ENCODE measurements around the gene ITPR1. TPM values are rescaled to one million over a fixed set of nuclear protein-coding genes. Genes with fewer than 3 reads are reported as not detected.
A peak's percentile ranks its signal among the peaks of the same experiment; 100 is the strongest.

The ITPR1 gene
- total and polyA plus RNA-seq, 3 donors from 2014 or later: 26.5 to 129 (median 59.7) TPM

DNA sequence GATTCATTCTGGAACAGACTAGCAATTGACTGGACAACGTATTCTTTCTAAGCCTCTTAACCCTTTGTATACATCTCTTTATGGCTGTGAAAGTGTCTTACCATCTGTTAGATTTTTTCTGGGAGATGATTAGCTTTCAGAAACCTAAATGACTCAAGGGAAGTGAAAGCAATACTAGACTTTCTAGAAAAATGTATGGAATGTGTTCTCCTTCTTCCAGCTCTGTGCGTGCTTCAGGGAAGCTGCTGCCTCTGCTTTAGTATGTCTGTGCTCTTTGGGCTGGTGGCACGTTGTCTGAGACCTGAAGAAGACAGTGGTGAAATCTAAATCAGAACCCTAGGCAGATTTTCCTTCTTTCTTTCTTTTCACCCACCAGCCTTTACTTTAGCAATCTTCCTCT, 89.5 kb downstream of the ITPR1 start:
- TF ChIP-seq POLR2A (IDR thresholded peaks at IDR 0.05): no peak
- TF ChIP-seq, protein P1, sequence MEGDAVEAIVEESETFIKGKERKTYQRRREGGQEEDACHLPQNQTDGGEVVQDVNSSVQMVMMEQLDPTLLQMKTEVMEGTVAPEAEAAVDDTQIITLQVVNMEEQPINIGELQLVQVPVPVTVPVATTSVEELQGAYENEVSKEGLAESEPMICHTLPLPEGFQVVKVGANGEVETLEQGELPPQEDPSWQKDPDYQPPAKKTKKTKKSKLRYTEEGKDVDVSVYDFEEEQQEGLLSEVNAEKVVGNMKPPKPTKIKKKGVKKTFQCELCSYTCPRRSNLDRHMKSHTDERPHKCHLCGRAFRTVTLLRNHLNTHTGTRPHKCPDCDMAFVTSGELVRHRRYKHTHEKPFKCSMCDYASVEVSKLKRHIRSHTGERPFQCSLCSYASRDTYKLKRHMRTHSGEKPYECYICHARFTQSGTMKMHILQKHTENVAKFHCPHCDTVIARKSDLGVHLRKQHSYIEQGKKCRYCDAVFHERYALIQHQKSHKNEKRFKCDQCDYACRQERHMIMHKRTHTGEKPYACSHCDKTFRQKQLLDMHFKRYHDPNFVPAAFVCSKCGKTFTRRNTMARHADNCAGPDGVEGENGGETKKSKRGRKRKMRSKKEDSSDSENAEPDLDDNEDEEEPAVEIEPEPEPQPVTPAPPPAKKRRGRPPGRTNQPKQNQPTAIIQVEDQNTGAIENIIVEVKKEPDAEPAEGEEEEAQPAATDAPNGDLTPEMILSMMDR (IDR thresholded peaks at IDR 0.05): no peak
- no peaks in the 10 kb centered on the region for H3K36me3 ChIP-seq (ENCODE audit: low read depth, missing control alignments)
- WGBS, 2 donors: 39 to 50% methylated on average over 3 of the region's 3 CpGs
- H3K4me3 ChIP-seq: no peak overlapping the region
- intact Hi-C loops (cut with DNase I; ENCODE audit: low total_unique reads): no loop called here
- no peaks in the 10 kb centered on the region for H3K9me3 ChIP-seq
- no peaks in the 10 kb centered on the region for H3K27me3 ChIP-seq
- DNase-seq: no peak
- H3K27ac ChIP-seq: peak overlapping the region; percentile 75 to 86
- peaks cover 47% of the 10 kb centered on the region for H3K4me1 ChIP-seq

DNA sequence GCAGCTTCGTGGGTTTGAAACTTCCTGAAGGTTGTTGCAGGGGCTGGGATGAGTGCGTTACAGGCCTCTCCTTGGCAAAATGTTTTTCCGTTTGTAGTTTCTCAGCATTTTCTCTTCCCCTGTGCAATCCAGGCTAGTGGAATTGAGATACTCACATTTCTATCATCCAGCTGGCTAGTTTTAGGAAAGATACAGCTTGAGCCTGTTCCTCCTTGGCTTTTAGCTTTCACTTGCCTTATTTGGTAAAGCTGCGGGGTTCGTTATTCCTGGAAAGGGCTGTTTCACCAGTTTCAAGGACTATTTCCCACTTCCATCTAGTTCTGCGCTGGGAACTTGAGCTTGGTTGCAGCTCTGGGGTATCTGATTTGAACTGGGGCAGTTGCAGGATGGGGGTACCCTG, 90.3 kb downstream of the ITPR1 start:
- no peak overlapping the region for H3K4me3 ChIP-seq
- H3K27ac ChIP-seq: peak overlapping the region; percentile 75 to 86
- H3K4me1 ChIP-seq: peaks cover 54% of the 10 kb centered on the region
- WGBS, 2 donors: 36 to 39% methylated on average over 6 of the region's 6 CpGs
- no peak for TF ChIP-seq POLR2A (IDR thresholded peaks at IDR 0.05)
- TF ChIP-seq, protein P1 (IDR thresholded peaks at IDR 0.05): no peak
- intact Hi-C loops (cut with DNase I; ENCODE audit: low total_unique reads): no loop called here
- H3K9me3 ChIP-seq: no peaks in the 10 kb centered on the region
- no peaks in the 10 kb centered on the region for H3K36me3 ChIP-seq (ENCODE audit: low read depth, missing control alignments)
- H3K27me3 ChIP-seq: no peaks in the 10 kb centered on the region
- DNase-seq: peak; percentile 64

DNA sequence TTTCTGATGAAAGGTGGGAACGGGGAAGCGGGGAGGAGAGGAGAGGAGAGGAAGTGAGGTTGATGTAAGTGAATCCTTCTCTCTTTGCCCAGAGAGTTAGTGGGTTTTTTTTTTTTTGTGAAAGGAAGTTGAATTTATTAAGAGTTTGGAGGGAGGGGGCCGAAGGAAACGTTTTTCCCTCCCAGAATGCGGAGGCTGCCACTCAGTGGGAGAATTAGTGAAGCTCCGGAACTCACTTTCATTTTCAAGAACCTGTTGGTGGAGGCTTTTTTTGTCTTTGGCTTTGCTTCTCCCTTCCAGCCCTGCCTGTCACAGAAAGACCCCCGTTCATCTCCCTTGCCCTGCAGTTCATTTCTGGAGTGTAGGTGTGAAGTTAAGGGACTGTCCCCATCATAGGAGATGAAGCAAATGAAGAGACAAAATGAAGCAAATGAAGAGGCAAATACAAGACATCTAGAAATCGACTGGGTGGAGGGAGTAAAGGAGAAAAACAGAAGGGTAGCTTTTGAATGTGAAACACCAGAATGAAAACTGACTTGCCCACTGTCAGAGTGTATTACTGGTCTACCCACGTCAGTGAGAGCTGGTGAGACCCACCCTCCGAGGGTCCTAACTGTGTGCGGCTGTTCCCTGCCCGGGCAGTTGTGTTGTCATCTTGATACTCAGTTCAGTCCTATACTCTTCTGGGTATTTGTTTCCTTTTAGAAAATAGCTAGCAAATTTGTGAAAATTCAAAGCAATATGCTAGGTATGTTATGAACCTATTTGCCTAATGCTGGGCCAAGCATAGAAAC, 91.5 kb downstream of the ITPR1 start:
- Histone ChIP-seq H3K9me3 (no peaks in the 10 kb centered on the region), H3K27ac (peak overlapping the region; percentile 75 to 86), H3K4me3 (no peak overlapping the region), H3K36me3 (ENCODE audit: low read depth, missing control alignments) (no peaks in the 10 kb centered on the region), H3K4me1 (peaks cover 59% of the 10 kb centered on the region), H3K27me3 (no peaks in the 10 kb centered on the region)
- 39 to 50% methylated on average over 12 of the region's 12 CpGs for WGBS, 2 donors
- peak; percentile 53 for DNase-seq
- no peak for TF ChIP-seq POLR2A (IDR thresholded peaks at IDR 0.05)
- TF ChIP-seq, protein P1 (IDR thresholded peaks at IDR 0.05): peak in 1 of 3 experiments; percentile 14
- intact Hi-C loops (cut with DNase I; ENCODE audit: low total_unique reads): no loop called here

DNA sequence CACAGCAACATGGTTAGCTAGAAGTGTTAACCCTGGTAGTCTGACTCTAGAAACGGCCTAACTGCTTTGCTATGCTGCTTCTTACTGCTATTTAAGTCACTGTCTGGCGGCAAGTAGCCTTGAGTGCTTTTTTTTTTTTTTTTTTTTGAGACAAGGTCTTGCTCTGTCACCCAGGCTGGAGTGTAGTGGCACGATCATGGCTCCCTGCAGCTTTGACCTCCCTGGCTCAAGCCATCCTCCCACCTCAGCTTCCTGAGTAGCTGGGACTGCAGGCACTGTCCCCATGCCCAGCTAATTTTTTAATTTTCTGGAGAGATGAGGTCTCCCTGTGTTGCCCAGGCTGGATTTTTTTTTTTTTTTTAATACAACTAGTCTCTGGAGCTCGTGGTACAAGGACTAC, 93.2 kb downstream of the ITPR1 start:
- intact Hi-C loops (cut with DNase I; ENCODE audit: low total_unique reads): no loop called here

More for the DNA sequence above, 93.2 kb downstream of the ITPR1 start:
- H3K27me3 ChIP-seq: no peaks in the 10 kb centered on the region
- no peaks in the 10 kb centered on the region for H3K9me3 ChIP-seq
- peaks cover 46% of the 10 kb centered on the region for H3K4me1 ChIP-seq
- WGBS, 2 donors: 44 to 59% methylated on average over 4 of the region's 4 CpGs
- no peak overlapping the region for H3K4me3 ChIP-seq
- H3K27ac ChIP-seq: no peak overlapping the region
- H3K36me3 ChIP-seq (ENCODE audit: low read depth, missing control alignments): no peaks in the 10 kb centered on the region
- no peak for DNase-seq
- TF ChIP-seq, protein P1 (IDR thresholded peaks at IDR 0.05): no peak
- no peak for TF ChIP-seq POLR2A (IDR thresholded peaks at IDR 0.05)
